GM12878 (cell line): ENCODE data around the gene NT5C. TPM values are rescaled to one million over a fixed set of nuclear protein-coding genes. Genes with fewer than 3 reads are reported as not detected.

ENCODE experiments used
- ATAC-seq: fragments of 200-7000 bp; cut with Tn5 transposase; 3 replicates; pipeline ENCODE4 v1.9.1; 2020; ENCODE audit warnings: mild to moderate bottlenecking, moderate library complexity
- BruUV-seq: library from RNA; stranded (reverse); fragments of 400-500 nt; replicated peaks from 2 replicates; lab custom pipeline; 2021; lab: Mats Ljungman, UMichigan
- CTCF ChIA-PET: fragments of 300-600 bp; sonication (Branson Sonifier 250); formaldehyde crosslinking; extraction: SDS; loops from one replicate; lab custom pipeline; 2021; ENCODE audit warnings: inconsistent platforms; lab: Yijun Ruan, JAX
- POLR2A ChIA-PET: fragments of 350-600 bp; formaldehyde crosslinking; extraction: SDS; loops from one replicate; lab custom pipeline; 2021; ENCODE audit warnings: inconsistent platforms; lab: Charles Lee
- RAD21 ChIA-PET: fragments of 300-600 bp; sonication (Branson Sonifier 250); formaldehyde crosslinking; loops from one replicate; lab custom pipeline; 2023; ENCODE audit warnings: antibody characterized with exemption; ENCODE audit not compliant: unreplicated experiment; lab: Charles Lee
- SMC1A ChIA-PET: fragments of 300-600 bp; sonication (Branson Sonifier 250); formaldehyde crosslinking; loops from one replicate; lab custom pipeline; 2023; ENCODE audit not compliant: unreplicated experiment, uncharacterized antibody; lab: Charles Lee
- DNase-seq: peaks from one replicate; pipeline ENCODE4 v3.0.0-alpha.2; 2011; ENCODE audit warnings: low read depth, low spot score
- FAIRE-seq: peaks from 3 replicates; lab custom pipeline; 2011; peaks lifted over from hg19 to GRCh38; lab: Jason Lieb, UNC
- H2AFZ ChIP-seq: 2 replicates; pipeline ENCODE4 v1.6.0; 2011; ENCODE audit warnings: low read depth, low read length, control low read depth; ENCODE audit not compliant: control insufficient read depth
- H3K27ac ChIP-seq: 2 replicates; pipeline ENCODE4 v1.5.1; 2011; ENCODE audit warnings: control low read depth; ENCODE audit not compliant: control insufficient read depth, insufficient read depth
- H3K27me3 ChIP-seq, 2 experiments: replicated peaks in 1 of 2; 2 replicates each; pipeline versions ENCODE4 v1.6.0 to v1.6.1; 2011; ENCODE audit warnings: low read length in 1 of 2; ENCODE audit not compliant: control insufficient read depth in 2 of 2, insufficient read depth in 2 of 2
- H3K36me3 ChIP-seq, 2 experiments: 2 replicates each; pipeline ENCODE4 v1.5.1; 2011; ENCODE audit warnings: low read length in 1 of 2; ENCODE audit not compliant: control insufficient read depth in 2 of 2, insufficient read depth in 2 of 2
- H3K4me1 ChIP-seq: 2 replicates; pipeline ENCODE4 v1.6.1; 2011; ENCODE audit warnings: mild to moderate bottlenecking, low read length, moderate library complexity, mixed read lengths; ENCODE audit not compliant: control insufficient read depth, insufficient read depth
- H3K4me2 ChIP-seq: 2 replicates; pipeline ENCODE4 v1.6.0; 2011; ENCODE audit warnings: control low read depth; ENCODE audit not compliant: control insufficient read depth, insufficient read depth
- H3K4me3 ChIP-seq: fragments of 200-600 bp; sonication (generic); 2 replicates; pipeline ENCODE4 v1.5.1; 2016
- H3K79me2 ChIP-seq: 2 replicates; pipeline ENCODE4 v1.6.0; 2011; ENCODE audit warnings: low read length; ENCODE audit not compliant: control insufficient read depth, insufficient read depth
- H3K9ac ChIP-seq: 2 replicates; pipeline ENCODE4 v1.8.0; 2011; ENCODE audit warnings: low read length, control low read depth, mixed read lengths; ENCODE audit not compliant: control insufficient read depth, insufficient read depth
- H3K9me3 ChIP-seq: replicated peaks from 3 replicates; pipeline ENCODE4 v1.5.1; 2011; ENCODE audit warnings: mild to moderate bottlenecking, low read length; ENCODE audit not compliant: control insufficient read depth, insufficient read depth
- H4K20me1 ChIP-seq: 2 replicates; pipeline ENCODE4 v1.6.0; 2011; ENCODE audit not compliant: control insufficient read depth, insufficient read depth
- EP300 ChIP-seq, 2 experiments: fragments of 150-350 bp in 1 of 2; IDR thresholded peaks; 2 replicates each; pipeline ENCODE4 v1.6.1; 2011 to 2012; ENCODE audit warnings: low read depth in 2 of 2, low read length in 2 of 2, borderline replicate concordance in 1 of 2, improper control_type of control experiment in 1 of 2, inconsistent platforms in 1 of 2; ENCODE audit not compliant: control insufficient read depth in 1 of 2
- FOS ChIP-seq: IDR thresholded peaks from 3 replicates; pipeline ENCODE4 v1.6.1; 2011; ENCODE audit warnings: borderline replicate concordance; ENCODE audit not compliant: insufficient read length; ENCODE audit errors: extremely low read depth
- KDM1A ChIP-seq: fragments of 200-600 bp; sonication (generic); IDR thresholded peaks from 2 replicates; pipeline ENCODE4 v1.6.1; 2016; ENCODE audit warnings: borderline replicate concordance
- POLR2AphosphoS5 ChIP-seq: IDR thresholded peaks from 2 replicates; pipeline ENCODE4 v1.6.1; 2011; ENCODE audit warnings: mild to moderate bottlenecking, low read length, inconsistent platforms
- SP1 ChIP-seq: IDR thresholded peaks from one replicate; pipeline ENCODE4 v1.6.1; 2011; ENCODE audit warnings: low read depth, low read length
- SPI1 ChIP-seq: IDR thresholded peaks from 2 replicates; pipeline ENCODE4 v1.6.1; 2011; ENCODE audit warnings: low read depth, mild to moderate bottlenecking, low read length, moderate library complexity, borderline replicate concordance; ENCODE audit not compliant: insufficient read depth
- WRNIP1 ChIP-seq: IDR thresholded peaks from 2 replicates; pipeline ENCODE4 v1.6.1; 2011; ENCODE audit warnings: low read depth, low read length, improper control_type of control experiment, borderline replicate concordance
- YBX1 ChIP-seq: fragments of 450-650 bp; IDR thresholded peaks from 2 replicates; pipeline ENCODE4 v1.6.1; 2016; ENCODE audit warnings: antibody characterized with exemption
- ZNF217 ChIP-seq: fragments of 450-650 bp; IDR thresholded peaks from 2 replicates; pipeline ENCODE4 v1.6.1; 2017; ENCODE audit warnings: antibody characterized with exemption, mild to moderate bottlenecking
- WGBS: methylation state at CpG from one replicate; pipeline ENCODE4 v1.1.6; 2016; ENCODE audit warnings: low lambda C conversion rate; ENCODE audit not compliant: insufficient replicate concordance, insufficient coverage; ENCODE audit errors: missing lambda C conversion rate; 5-methylcytosine and 5-hydroxymethylcytosine counted together
- in situ Hi-C: fragments of 300-500 bp; cut with MboI; formaldehyde crosslinking; loops from 9 replicates; pipeline ENCODE4 v1.14.3; 2018; ENCODE audit warnings: mixed read lengths
- intact Hi-C: fragments of 100-400 bp; cut with micrococcal nuclease; formaldehyde crosslinking; loops from one replicate; pipeline ENCODE4 v1.14.2; 2022; ENCODE audit not compliant: unreplicated experiment
- polyA plus RNA-seq, 11 experiments: library from polyadenylated mRNA; depleted of rRNA in 4 of 11; unstranded in 6 of 11; stranded (reverse) in 5 of 11; fragments of >200 nt; fragmentation: Nextera tagmentation in 4 of 11; fragmentation: Illumina TruSeq in 1 of 11; extraction: Ambion mirVana in 4 of 11; extraction: Trizol in 1 of 11; gene quantifications; 1 replicate in 1 of 11; 2 replicates in 10 of 11; pipeline versions ENCODE4 v1.2.1 to v1.2.3, GENCODE V29; 2011 to 2016; ENCODE audit warnings: inconsistent platforms in 2 of 11, missing spikeins in 2 of 11, low read depth in 1 of 11
- total RNA-seq, 4 experiments: library from RNA; depleted of rRNA in 3 of 4; stranded (reverse); fragments of >200 nt in 3 of 4; fragmentation: Illumina TruSeq in 1 of 4; extraction: Trizol in 1 of 4; gene quantifications; 2 replicates each; pipeline versions ENCODE4 v1.2.1 to v1.2.3, GENCODE V29; 2013 to 2021
- TF ChIP-seq, protein P1 (sequence below): IDR thresholded peaks from 2 replicates; pipeline ENCODE4 v1.6.1; 2012; ENCODE audit warnings: low read depth, low read length, improper control_type of control experiment

Gene NT5C
- total and polyA plus RNA-seq, 10 of the 15 experiments (the other 5 are each of a cell fraction or from before 2014, with no cell fraction given): 3.7 to 158 (median 63.9) TPM

DNA sequence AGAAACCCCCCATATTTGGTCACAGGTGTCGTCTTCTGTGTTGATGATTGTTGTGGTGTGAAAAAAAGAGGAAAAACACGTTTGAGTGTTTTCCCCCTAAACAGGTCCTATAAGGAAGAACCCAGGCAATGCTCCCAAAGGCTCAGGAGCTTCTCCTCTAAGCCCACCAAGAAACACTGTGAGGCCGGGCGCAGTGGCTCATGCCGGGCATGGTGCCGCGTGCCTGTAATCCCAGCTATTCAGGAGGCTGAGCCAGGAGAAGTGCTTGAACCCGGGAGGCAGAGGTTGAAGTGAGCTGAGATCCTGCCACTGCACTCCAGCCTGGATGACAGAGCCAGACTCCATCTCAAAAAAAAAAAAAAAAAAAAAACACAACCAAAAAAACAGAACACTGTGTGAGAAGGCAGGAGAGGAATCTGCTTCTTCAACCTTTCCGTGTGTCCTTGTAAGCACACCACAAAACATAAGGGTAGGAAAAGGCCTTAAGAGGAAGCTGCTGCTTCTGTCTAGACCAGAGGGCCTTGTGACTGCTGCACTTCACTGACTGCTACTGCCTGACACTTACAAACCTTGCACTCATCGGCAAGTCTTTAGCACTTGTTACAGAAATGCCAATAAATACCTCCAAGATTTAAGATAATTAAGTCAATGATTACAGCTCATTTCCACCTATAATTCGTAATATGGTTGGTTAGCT, 13.4 kb upstream of the NT5C start:
- no peak for ATAC-seq
- in situ Hi-C loops: no loop called here
- POLR2A ChIA-PET: interaction anchor here (0.6 to 1.7 kb wide), 7 partner anchors 8 to 61 kb away, joined by 3 to 4 read pairs (median 3); partner anchors contain the start of genes NT5C and NUP85

DNA sequence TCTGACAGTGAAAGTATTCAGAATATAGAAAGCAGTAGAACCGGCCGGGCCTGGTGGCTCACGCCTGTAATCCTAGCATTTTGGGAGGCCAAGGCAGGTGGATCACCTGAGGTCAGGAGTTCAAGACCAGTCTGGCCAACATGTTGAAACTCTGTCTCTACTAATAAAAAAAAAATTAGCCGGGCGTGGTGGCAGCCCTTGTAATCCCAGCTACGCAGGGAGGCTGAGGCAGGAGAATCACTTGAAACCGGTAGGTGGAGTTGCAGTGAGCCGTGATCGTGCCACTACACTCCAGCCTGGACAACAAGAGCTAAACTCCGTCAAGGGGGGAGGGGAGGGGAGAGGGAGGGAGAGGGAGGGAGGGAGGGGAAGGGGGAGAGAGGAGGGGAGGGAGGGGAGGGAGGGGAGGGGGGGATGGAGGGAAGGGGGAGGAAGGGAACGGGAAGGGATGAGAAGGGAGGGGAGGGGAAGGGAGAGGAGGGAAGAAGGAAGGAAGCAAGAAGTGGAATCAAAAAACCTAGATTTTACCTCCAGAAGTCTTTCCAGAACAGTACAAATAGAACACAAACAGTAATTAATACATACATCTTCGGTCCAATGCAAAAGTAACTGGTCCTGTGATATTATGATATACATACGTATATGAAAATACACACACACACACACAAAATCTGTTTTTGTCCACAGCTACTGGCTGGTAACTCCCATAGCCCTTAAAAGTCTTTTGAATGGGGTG, 10.9 kb upstream of the NT5C start:
- Histone ChIP-seq H3K27me3 (no peaks in the 10 kb centered on the region), H3K9me3 (no peaks in the 10 kb centered on the region), H3K36me3 (peaks cover 23 to 38% of the 10 kb centered on the region in 2 experiments), H4K20me1 (no peaks in the 10 kb centered on the region), H3K4me3 (no peak overlapping the region), H3K4me2 (no peak overlapping the region), H2AFZ (no peak overlapping the region), H3K4me1 (peaks cover 9% of the 10 kb centered on the region; the same call in 1 of the 2 replicates), H3K9ac (no peak overlapping the region), H3K79me2 (no peaks in the 10 kb centered on the region; the same call in 1 of the 2 replicates), H3K27ac (no peak overlapping the region)
- FAIRE-seq (no peak), DNase-seq (no peak), ATAC-seq (no peak)
- ChIA-PET RAD21 (no interaction called here), POLR2A (interaction anchor here (1.0 to 1.5 kb wide), 2 partner anchors 10 to 27 kb away, joined by 3 to 4 read pairs; partner anchors contain the start of gene NT5C), CTCF (interaction anchor here (1.1 kb wide), 1 partner anchor 59 kb away, joined by 3 read pairs; no protein-coding TSS in a partner anchor), SMC1A (no interaction called here)
- no TSS peak for BruUV-seq
- WGBS: 97% methylated on average over 11 of the region's 13 CpGs
- intact Hi-C loops: no loop called here
- in situ Hi-C loops: no loop called here
- TF ChIP-seq KDM1A: no peak
- no peak for TF ChIP-seq YBX1
- TF ChIP-seq, protein P1, sequence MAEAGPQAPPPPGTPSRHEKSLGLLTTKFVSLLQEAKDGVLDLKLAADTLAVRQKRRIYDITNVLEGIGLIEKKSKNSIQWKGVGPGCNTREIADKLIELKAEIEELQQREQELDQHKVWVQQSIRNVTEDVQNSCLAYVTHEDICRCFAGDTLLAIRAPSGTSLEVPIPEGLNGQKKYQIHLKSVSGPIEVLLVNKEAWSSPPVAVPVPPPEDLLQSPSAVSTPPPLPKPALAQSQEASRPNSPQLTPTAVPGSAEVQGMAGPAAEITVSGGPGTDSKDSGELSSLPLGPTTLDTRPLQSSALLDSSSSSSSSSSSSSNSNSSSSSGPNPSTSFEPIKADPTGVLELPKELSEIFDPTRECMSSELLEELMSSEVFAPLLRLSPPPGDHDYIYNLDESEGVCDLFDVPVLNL: no peak
- TF ChIP-seq SPI1: no peak

More for the DNA sequence above, 13.4 kb upstream of the NT5C start:
- FAIRE-seq (peak; percentile 27), DNase-seq (no peak)
- H4K20me1 ChIP-seq: no peaks in the 10 kb centered on the region
- SMC1A ChIA-PET: interaction anchor here (0.9 to 1.6 kb wide), 5 partner anchors 15 to 31 kb away, joined by 3 to 4 read pairs (median 3); no protein-coding TSS in a partner anchor
- intact Hi-C loops: no loop called here
- H3K79me2 ChIP-seq: peaks cover 20% of the 10 kb centered on the region
- H3K4me3 ChIP-seq: no peak overlapping the region
- RAD21 ChIA-PET: no interaction called here
- CTCF ChIA-PET: interaction anchor here (0.6 to 2.4 kb wide), 9 partner anchors 8 to 184 kb away, joined by 3 to 10 read pairs (median 3); partner anchors contain the start of gene NT5C
- H3K4me2 ChIP-seq: no peak overlapping the region
- peaks cover 28 to 34% of the 10 kb centered on the region in 2 experiments; a peak in 3 of 4 replicates for H3K36me3 ChIP-seq
- TSS peak; percentile 8 for BruUV-seq
- 94% methylated on average over 11 of the region's 11 CpGs for WGBS
- no peaks in the 10 kb centered on the region for H3K27me3 ChIP-seq
- peaks cover 9% of the 10 kb centered on the region; the same call in 1 of the 2 replicates for H3K4me1 ChIP-seq
- no peaks in the 10 kb centered on the region for H3K9me3 ChIP-seq
- H2AFZ ChIP-seq: no peak overlapping the region
- H3K9ac ChIP-seq: no peak overlapping the region
- no peak overlapping the region for H3K27ac ChIP-seq
- TF ChIP-seq ZNF217: no peak
- no peak for TF ChIP-seq YBX1
- no peak for TF ChIP-seq EP300 (IDR thresholded peaks at IDR 0.05; ENCODE audit: borderline replicate concordance in 1 of 2, control insufficient read depth in 1 of 2, low read depth in 2 of 2, low read length in 2 of 2)
- TF ChIP-seq WRNIP1: no peak
- TF ChIP-seq SP1: no peak
- TF ChIP-seq FOS: no peak
- no peak for TF ChIP-seq POLR2AphosphoS5
- TF ChIP-seq, all 136 proteins: peak for 0
